Memory B cell (primary cell): ENCODE measurements around the gene PTPRCAP.
A peak's percentile ranks its signal among the peaks of the same experiment; 100 is the strongest.

ENCODE experiments used
- ATAC-seq: fragments of 150-1000 bp; cut with Tn5 transposase; 2 replicates; pipeline ENCODE4 v1.10.0; 2021; ENCODE audit warnings: low read depth, mild to moderate bottlenecking, moderate library complexity
- DNase-seq, 2 donors: peaks; one replicate each; pipeline ENCODE4 v3.0.0; 2022; ENCODE audit warnings: low spot score in 2 of 2
- H3K27ac Mint-ChIP-seq: one replicate; pipeline ENCODE4 v1.8.0; 2022; ENCODE audit warnings: mild to moderate bottlenecking, moderate library complexity, mixed read lengths
- H3K27me3 Mint-ChIP-seq: one replicate; pipeline ENCODE4 v1.8.0; 2022; ENCODE audit warnings: mixed read lengths
- H3K36me3 Mint-ChIP-seq: one replicate; pipeline ENCODE4 v1.8.0; 2022; ENCODE audit warnings: mild to moderate bottlenecking, mixed read lengths
- H3K4me1 Mint-ChIP-seq: one replicate; pipeline ENCODE4 v1.8.0; 2022; ENCODE audit warnings: mixed read lengths
- H3K4me3 Mint-ChIP-seq: one replicate; pipeline ENCODE4 v1.8.0; 2022; ENCODE audit warnings: mild to moderate bottlenecking, moderate library complexity, mixed read lengths
- H3K9me3 Mint-ChIP-seq: one replicate; pipeline ENCODE4 v1.8.0; 2022; ENCODE audit warnings: mixed read lengths

PTPRCAP gene

DNA sequence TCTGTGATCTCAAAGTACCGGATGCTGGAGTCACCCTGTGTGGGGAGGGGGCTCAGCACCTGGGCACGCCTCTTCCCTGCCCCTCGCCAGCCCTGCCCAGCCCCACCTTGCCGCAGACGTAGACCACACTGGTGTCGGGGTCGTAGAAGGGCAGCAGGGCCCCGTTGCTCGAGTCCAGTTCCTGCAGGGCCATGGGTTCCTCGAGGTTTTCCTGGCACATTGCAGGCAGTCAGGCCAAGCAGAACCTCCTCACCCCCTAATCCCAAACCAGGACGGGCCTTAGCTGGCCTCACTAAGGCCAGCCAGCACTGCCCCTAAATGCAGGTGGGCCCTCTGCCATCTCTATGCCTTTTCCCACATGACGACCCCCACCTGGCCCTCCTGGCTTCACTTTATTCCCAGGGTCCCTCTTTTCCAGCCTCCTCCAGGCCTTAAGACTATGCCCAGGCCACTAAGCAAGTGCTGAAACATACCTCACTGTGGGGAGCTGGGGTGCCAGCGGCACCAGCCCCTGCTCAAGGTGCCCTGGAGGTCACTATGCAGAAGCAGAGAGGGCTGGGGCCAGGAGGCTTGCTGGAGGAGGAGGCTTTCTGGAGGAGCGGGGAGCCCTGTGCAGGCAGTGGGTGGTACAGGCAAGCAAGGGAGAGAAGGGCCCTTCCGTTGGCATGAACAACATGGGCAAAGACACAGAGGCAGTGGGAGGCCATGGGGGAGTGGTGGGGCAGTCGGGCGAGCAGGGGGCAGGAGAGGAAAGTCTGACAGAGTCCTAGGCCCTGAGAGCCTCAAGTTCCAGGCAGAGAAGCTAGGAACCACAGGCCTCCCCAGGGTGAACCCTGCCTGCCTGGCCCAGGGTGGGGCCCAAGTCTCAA, 3.0 kb upstream of the PTPRCAP start:
- ATAC-seq, result no peak
- H3K9me3 Mint-ChIP-seq, result no peaks in the 10 kb centered on the region
- peak overlapping the region; percentile 76 for H3K4me3 Mint-ChIP-seq
- H3K36me3 Mint-ChIP-seq, result peaks cover 13% of the 10 kb centered on the region
- DNase-seq, result peak in 1 of 2 donors; percentile 45
- peak overlapping the region; percentile 92 for H3K27ac Mint-ChIP-seq
- H3K4me1 Mint-ChIP-seq, result peaks cover 57% of the 10 kb centered on the region
- no peaks in the 10 kb centered on the region for H3K27me3 Mint-ChIP-seq

GRCh38 chr11:67439321-67440228, 2.1 kb upstream of the PTPRCAP start:
- Mint-ChIP-seq H3K4me3 (peak overlapping the region; percentile 93), H3K36me3 (peaks cover 17% of the 10 kb centered on the region), H3K27me3 (no peaks in the 10 kb centered on the region), H3K9me3 (no peaks in the 10 kb centered on the region), H3K4me1 (peaks cover 52% of the 10 kb centered on the region), H3K27ac (peak overlapping the region; percentile 92)
- ATAC-seq, result no peak
- DNase-seq, result no peak

- peaks cover 17% of the 10 kb centered on the region for H3K36me3 Mint-ChIP-seq
- no peaks in the 10 kb centered on the region for H3K9me3 Mint-ChIP-seq
- peaks cover 57% of the 10 kb centered on the region for H3K4me1 Mint-ChIP-seq
- H3K27me3 Mint-ChIP-seq, result no peaks in the 10 kb centered on the region
- peak overlapping the region; percentile 92 for H3K27ac Mint-ChIP-seq
- H3K4me3 Mint-ChIP-seq, result peak overlapping the region; percentile 93
- ATAC-seq (peak; percentile 55), DNase-seq (peak; percentile 60 to 65)
Observed at GRCh38 chr11:67438158-67438902, 848 bp upstream of the PTPRCAP start.

- Mint-ChIP-seq H3K27me3 (no peaks in the 10 kb centered on the region), H3K36me3 (peaks cover 17% of the 10 kb centered on the region), H3K4me1 (peaks cover 58% of the 10 kb centered on the region), H3K9me3 (no peaks in the 10 kb centered on the region), H3K4me3 (peak overlapping the region; percentile 93), H3K27ac (peak overlapping the region; percentile 86)
- ATAC-seq (no peak), DNase-seq (peak in 1 of 2 donors; percentile 41)
Observed at GRCh38 chr11:67437809-67438157, 301 bp upstream of the PTPRCAP start.

DNA sequence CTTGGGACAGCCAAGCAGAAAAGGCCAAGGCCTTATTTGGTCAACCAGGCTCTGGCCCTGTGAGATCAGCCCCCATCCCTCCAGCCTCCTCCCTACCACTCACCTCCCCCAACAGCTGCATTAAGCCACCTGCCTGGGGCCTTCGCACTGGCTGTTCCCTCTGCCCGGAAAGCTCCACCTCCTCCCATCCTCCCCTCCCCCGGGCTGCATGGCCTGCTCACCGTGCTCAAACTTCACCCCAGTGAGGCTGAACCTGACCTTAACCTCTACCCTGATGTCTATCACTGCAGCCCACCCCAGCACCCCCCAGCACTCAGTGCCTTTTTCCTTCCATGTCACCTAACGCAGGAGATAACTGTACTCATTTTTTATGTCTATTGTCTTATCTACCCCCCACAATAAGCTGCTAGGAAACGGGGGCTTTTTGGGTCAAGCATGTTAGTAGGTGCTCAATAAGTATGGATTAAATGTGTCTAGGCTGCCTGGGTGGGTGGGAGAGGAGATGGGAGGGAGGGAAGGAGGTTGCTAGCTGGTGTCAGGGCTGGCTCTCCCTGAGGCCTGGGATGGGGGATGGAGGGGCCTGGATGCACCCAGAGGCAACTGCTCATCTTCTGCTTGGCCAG, 912 bp downstream of the PTPRCAP start:
- H3K36me3 Mint-ChIP-seq, result peaks cover 21% of the 10 kb centered on the region
- peak overlapping the region; percentile 93 for H3K4me3 Mint-ChIP-seq
- ATAC-seq, result peak; percentile 53
- H3K4me1 Mint-ChIP-seq, result peaks cover 54% of the 10 kb centered on the region
- DNase-seq, result peak; percentile 58 to 63
- H3K27me3 Mint-ChIP-seq, result no peaks in the 10 kb centered on the region
- peak overlapping the region; percentile 86 for H3K27ac Mint-ChIP-seq
- no peaks in the 10 kb centered on the region for H3K9me3 Mint-ChIP-seq

GRCh38 chr11:67435727-67436458, 1.6 kb downstream of the PTPRCAP start:
- no peaks in the 10 kb centered on the region for H3K9me3 Mint-ChIP-seq
- peaks cover 21% of the 10 kb centered on the region for H3K36me3 Mint-ChIP-seq
- no peaks in the 10 kb centered on the region for H3K27me3 Mint-ChIP-seq
- H3K4me3 Mint-ChIP-seq, result peak overlapping the region; percentile 93
- ATAC-seq, result peak; percentile 1
- peaks cover 51% of the 10 kb centered on the region for H3K4me1 Mint-ChIP-seq
- H3K27ac Mint-ChIP-seq, result peak overlapping the region; percentile 86
- DNase-seq, result no peak

DNA sequence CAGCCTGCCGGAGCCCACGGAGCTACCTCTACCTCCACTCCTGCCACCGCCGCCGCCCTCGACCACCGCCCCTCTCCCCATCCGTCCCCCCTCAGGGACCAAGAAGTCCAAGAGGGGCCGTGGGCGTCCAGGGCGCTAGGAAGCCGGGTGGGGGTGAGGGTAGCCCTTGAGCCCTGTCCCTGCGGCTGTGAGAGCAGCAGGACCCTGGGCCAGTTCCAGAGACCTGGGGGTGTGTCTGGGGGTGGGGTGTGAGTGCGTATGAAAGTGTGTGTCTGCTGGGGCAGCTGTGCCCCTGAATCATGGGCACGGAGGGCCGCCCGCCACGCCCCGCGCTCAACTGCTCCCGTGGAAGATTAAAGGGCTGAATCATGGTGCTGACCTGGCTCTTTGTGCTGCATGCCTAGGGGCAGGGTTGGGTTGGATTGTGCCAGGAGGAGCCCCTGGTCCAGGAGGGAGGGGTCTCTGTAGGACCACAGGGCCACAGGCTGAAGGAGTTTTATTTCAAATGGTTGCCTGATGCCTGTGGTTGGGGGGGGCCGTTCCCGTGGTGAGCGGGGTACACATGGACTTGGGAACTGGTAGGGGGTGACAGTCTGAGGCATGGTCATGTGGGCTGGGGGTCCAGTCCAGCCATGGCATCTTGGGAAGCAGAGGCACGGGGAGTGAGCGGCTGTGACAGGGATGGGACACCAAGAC, 2.3 kb downstream of the PTPRCAP start:
- peak overlapping the region; percentile 93 for H3K4me3 Mint-ChIP-seq
- ATAC-seq (no peak), DNase-seq (no peak)
- H3K4me1 Mint-ChIP-seq, result peaks cover 47% of the 10 kb centered on the region
- no peaks in the 10 kb centered on the region for H3K27me3 Mint-ChIP-seq
- peak overlapping the region; percentile 86 for H3K27ac Mint-ChIP-seq
- H3K9me3 Mint-ChIP-seq, result no peaks in the 10 kb centered on the region
- H3K36me3 Mint-ChIP-seq, result peaks cover 23% of the 10 kb centered on the region

GRCh38 chr11:67434395-67434881, 3.0 kb downstream of the PTPRCAP start:
- Mint-ChIP-seq H3K9me3 (no peaks in the 10 kb centered on the region), H3K36me3 (peaks cover 21% of the 10 kb centered on the region), H3K27ac (peak overlapping the region; percentile 75), H3K4me3 (peak overlapping the region; percentile 71), H3K4me1 (peaks cover 41% of the 10 kb centered on the region), H3K27me3 (no peaks in the 10 kb centered on the region)
- ATAC-seq (no peak), DNase-seq (no peak)

- ATAC-seq (no peak), DNase-seq (no peak)
- peaks cover 35% of the 10 kb centered on the region for H3K4me1 Mint-ChIP-seq
- no peaks in the 10 kb centered on the region for H3K9me3 Mint-ChIP-seq
- peaks cover 18% of the 10 kb centered on the region for H3K36me3 Mint-ChIP-seq
- H3K27me3 Mint-ChIP-seq, result no peaks in the 10 kb centered on the region
- peak overlapping the region; percentile 75 for H3K27ac Mint-ChIP-seq
- peak overlapping the region; percentile 71 for H3K4me3 Mint-ChIP-seq
Observed at GRCh38 chr11:67433536-67434394, 3.7 kb downstream of the PTPRCAP start.

GRCh38 chr11:67432655-67433349, 4.7 kb downstream of the PTPRCAP start:
- DNase-seq, result no peak
- H3K36me3 Mint-ChIP-seq, result peaks cover 18% of the 10 kb centered on the region
- H3K4me1 Mint-ChIP-seq, result peaks cover 38% of the 10 kb centered on the region
- no peak overlapping the region for H3K4me3 Mint-ChIP-seq
- no peaks in the 10 kb centered on the region for H3K9me3 Mint-ChIP-seq
- peak overlapping the region; percentile 75 for H3K27ac Mint-ChIP-seq
- no peaks in the 10 kb centered on the region for H3K27me3 Mint-ChIP-seq
- ATAC-seq, result no peak
